OCI-LY7 (cell line): ENCODE results near the gene APH1B. TPM values are rescaled to one million over a fixed set of nuclear protein-coding genes. Genes with fewer than 3 reads are reported as not detected.

ENCODE experiments used
- BruUV-seq: library from RNA; stranded (reverse); fragments of 400-500 nt; replicated peaks from 2 replicates; lab custom pipeline; 2021; lab: Mats Ljungman, UMichigan
- CTCF ChIA-PET: fragments of 300-600 bp; sonication (Branson Sonifier 250); formaldehyde crosslinking; loops from one replicate; lab custom pipeline; 2022; ENCODE audit warnings: antibody characterized with exemption; ENCODE audit not compliant: unreplicated experiment; lab: Charles Lee
- POLR2A ChIA-PET: fragments of 300-600 bp; sonication (Branson Sonifier 250); formaldehyde crosslinking; loops from one replicate; lab custom pipeline; 2022; ENCODE audit warnings: antibody characterized with exemption; lab: Charles Lee
- DNase-seq: peaks from one replicate; pipeline ENCODE4 v3.0.0-alpha.2; 2015; ENCODE audit warnings: low spot score
- H2AFZ ChIP-seq: fragments of 200-600 bp; sonication (generic), shearing (Covaris generic); 2 replicates; pipeline ENCODE4 v1.6.1; 2014; ENCODE audit warnings: mild to moderate bottlenecking, antibody characterized with exemption, low read length, moderate library complexity
- H3K27ac ChIP-seq: fragments of 200-600 bp; sonication (generic); 2 replicates; pipeline ENCODE4 v1.5.1; 2014; ENCODE audit warnings: mixed run types, low read depth, mild to moderate bottlenecking, moderate library complexity, low read length, inconsistent platforms; ENCODE audit not compliant: poor library complexity, severe bottlenecking
- H3K36me3 ChIP-seq: fragments of 200-600 bp; sonication (generic); 2 replicates; pipeline ENCODE4 v1.6.1; 2014; ENCODE audit warnings: mild to moderate bottlenecking, antibody characterized with exemption, low read length, moderate library complexity, mixed read lengths; ENCODE audit not compliant: insufficient read depth
- H3K4me1 ChIP-seq: fragments of 200-600 bp; sonication (generic); 2 replicates; pipeline ENCODE4 v1.5.1; 2014; ENCODE audit warnings: mild to moderate bottlenecking, low read length; ENCODE audit not compliant: insufficient read depth, poor library complexity, severe bottlenecking
- H3K4me2 ChIP-seq: fragments of 200-600 bp; sonication (generic); 2 replicates; pipeline ENCODE4 v1.6.1; 2014; ENCODE audit warnings: mild to moderate bottlenecking, low read length
- H3K4me3 ChIP-seq: fragments of 200-600 bp; sonication (generic); 2 replicates; pipeline ENCODE4 v1.5.1; 2014; ENCODE audit warnings: mild to moderate bottlenecking, low read depth, low read length; ENCODE audit not compliant: poor library complexity, severe bottlenecking
- H3K79me2 ChIP-seq: fragments of 200-600 bp; sonication (generic); 2 replicates; pipeline ENCODE4 v1.6.1; 2016; ENCODE audit warnings: low read depth, mild to moderate bottlenecking, low read length, moderate library complexity, mixed read lengths; ENCODE audit not compliant: insufficient read depth
- H3K9me2 ChIP-seq: fragments of 200-600 bp; sonication (generic); 2 replicates; pipeline ENCODE4 v1.6.1; 2016; ENCODE audit warnings: mild to moderate bottlenecking, low read length, mixed read lengths; ENCODE audit not compliant: insufficient read depth
- H3K9me3 ChIP-seq: fragments of 200-600 bp; sonication (generic); 2 replicates; pipeline ENCODE4 v1.6.1; 2014; ENCODE audit warnings: mild to moderate bottlenecking, mixed run types, low read length, mixed read lengths
- H4K20me1 ChIP-seq: fragments of 200-600 bp; sonication (generic); 2 replicates; pipeline ENCODE4 v1.6.1; 2014; ENCODE audit warnings: mild to moderate bottlenecking, antibody characterized with exemption, low read length, moderate library complexity, mixed read lengths; ENCODE audit not compliant: insufficient read depth
- CTCF ChIP-seq: fragments of 200-600 bp; sonication (generic); conservative IDR thresholded peaks from 2 replicates; pipeline ENCODE4 v1.5.1; 2014; ENCODE audit warnings: mild to moderate bottlenecking, antibody characterized with exemption, low read length, moderate library complexity, mixed read lengths
- EZH2phosphoT487 ChIP-seq: fragments of 200-600 bp; sonication (generic); IDR thresholded peaks from 2 replicates; pipeline ENCODE4 v1.6.1; 2018; ENCODE audit warnings: low read depth, borderline replicate concordance, mild to moderate bottlenecking, mixed run types, antibody characterized with exemption, low read length, moderate library complexity, mixed read lengths
- intact Hi-C: fragments of 100-400 bp; cut with micrococcal nuclease; formaldehyde crosslinking; loops from one replicate; pipeline ENCODE4 v1.10.0; 2022; ENCODE audit not compliant: unreplicated experiment
- total RNA-seq, 2 experiments: library from RNA; depleted of rRNA in 1 of 2; stranded (reverse); fragments of >200 nt in 1 of 2; shearing (Covaris generic) in 1 of 2; gene quantifications; 2 replicates each; pipeline ENCODE4 v1.2.3, GENCODE V29; 2014 to 2022

Gene APH1B
- total RNA-seq, 2 experiments from 2014 or later = 8.3 to 24.1 TPM

GRCh38 chr15:63291507-63291906 is 14.1 kb downstream of the APH1B start:
- intact Hi-C loops = no loop called here
- BruUV-seq = no TSS peak
- TF ChIP-seq CTCF (no peak), EZH2phosphoT487 (no peak)
- H3K4me3 ChIP-seq = no peak overlapping the region
- H3K9me3 ChIP-seq = no peaks in the 10 kb centered on the region
- H3K36me3 ChIP-seq = no peaks in the 10 kb centered on the region
- no peaks in the 10 kb centered on the region for H4K20me1 ChIP-seq
- H3K4me1 ChIP-seq = no peaks in the 10 kb centered on the region
- ChIA-PET CTCF (no interaction called here), POLR2A (interaction anchor here (1.0 to 1.6 kb wide), 2 partner anchors 13 to 71 kb away, joined by 3 to 11 read pairs; partner anchors contain the start of gene APH1B)
- no peak overlapping the region for H3K27ac ChIP-seq
- H3K4me2 ChIP-seq = no peak overlapping the region
- no peak for DNase-seq
- no peak overlapping the region for H2AFZ ChIP-seq
- no peaks in the 10 kb centered on the region for H3K9me2 ChIP-seq
- H3K79me2 ChIP-seq = no peaks in the 10 kb centered on the region

GRCh38 chr15:63292241-63292640 is 14.8 kb downstream of the APH1B start:
- BruUV-seq = no TSS peak
- Histone ChIP-seq H3K27ac (no peak overlapping the region), H3K79me2 (no peaks in the 10 kb centered on the region), H3K9me2 (no peaks in the 10 kb centered on the region), H3K4me2 (no peak overlapping the region), H4K20me1 (no peaks in the 10 kb centered on the region), H3K4me1 (no peaks in the 10 kb centered on the region), H3K4me3 (no peak overlapping the region), H2AFZ (no peak overlapping the region), H3K36me3 (no peaks in the 10 kb centered on the region), H3K9me3 (no peaks in the 10 kb centered on the region)
- TF ChIP-seq EZH2phosphoT487 (no peak), CTCF (no peak)
- ChIA-PET CTCF (no interaction called here), POLR2A (interaction anchor here (0.5 to 0.6 kb wide), 2 partner anchors 16 to 53 kb away, joined by 3 read pairs; no protein-coding TSS in a partner anchor)
- no peak for DNase-seq
- intact Hi-C loops = no loop called here

GRCh38 chr15:63292771-63293170 is 15.4 kb downstream of the APH1B start:
- DNase-seq = no peak
- POLR2A ChIA-PET = no interaction called here

More at GRCh38 chr15:63292771-63293170, 15.4 kb downstream of the APH1B start:
- BruUV-seq = no TSS peak
- H3K27ac ChIP-seq = no peak overlapping the region
- H3K4me3 ChIP-seq = no peak overlapping the region
- H3K4me2 ChIP-seq = no peak overlapping the region
- H3K9me2 ChIP-seq = no peaks in the 10 kb centered on the region
- no peak overlapping the region for H2AFZ ChIP-seq
- CTCF ChIA-PET = no interaction called here
- TF ChIP-seq EZH2phosphoT487 = no peak
- no peak for TF ChIP-seq CTCF
- H4K20me1 ChIP-seq = no peaks in the 10 kb centered on the region
- no peaks in the 10 kb centered on the region for H3K79me2 ChIP-seq
- H3K9me3 ChIP-seq = no peaks in the 10 kb centered on the region
- intact Hi-C loops = no loop called here
- H3K36me3 ChIP-seq = no peaks in the 10 kb centered on the region
- H3K4me1 ChIP-seq = no peaks in the 10 kb centered on the region
